GM21786 (cell line): ENCODE results near the gene HSBP1L1.
"Not testable (repeated sequence)": the region's sequence is repeated elsewhere in the genome, so short reads cannot be mapped to it uniquely, and the experiment has no call there.

Experiments
- ATAC-seq: cut with Tn5 transposase; IDR thresholded peaks from one replicate; pipeline ENCODE4 v1.9.1; 2021; ENCODE audit not compliant: unreplicated experiment

Gene HSBP1L1

GRCh38 chr18:79960161-79960801 is 4.2 kb upstream of the HSBP1L1 start:
- ATAC-seq: not testable (repeated sequence)

GRCh38 chr18:79960921-79961526 is 3.4 kb upstream of the HSBP1L1 start:
- no peak for ATAC-seq

- no peak for ATAC-seq
Observed at GRCh38 chr18:79961527-79962291, 2.7 kb upstream of the HSBP1L1 start.

- no peak for ATAC-seq
Observed at GRCh38 chr18:79962311-79962710, 2.1 kb upstream of the HSBP1L1 start.

- no peak for ATAC-seq
Observed at GRCh38 chr18:79962835-79963657, 1.4 kb upstream of the HSBP1L1 start.

- no peak for ATAC-seq
Observed at GRCh38 chr18:79963658-79964329, 649 bp upstream of the HSBP1L1 start.

- ATAC-seq: peak; percentile 36
Observed at GRCh38 chr18:79965119-79965902, 868 bp downstream of the HSBP1L1 start.

- no peak for ATAC-seq
Observed at GRCh38 chr18:79970419-79971133, 6.1 kb downstream of the HSBP1L1 start.

GRCh38 chr18:79971211-79971952 is 6.9 kb downstream of the HSBP1L1 start:
- ATAC-seq: no peak

- ATAC-seq: no peak
Observed at GRCh38 chr18:79971986-79972385, 7.5 kb downstream of the HSBP1L1 start.

- no peak for ATAC-seq
Observed at GRCh38 chr18:79972720-79973119, 8.3 kb downstream of the HSBP1L1 start.

GRCh38 chr18:79973517-79973916 is 9.1 kb downstream of the HSBP1L1 start:
- no peak for ATAC-seq

GRCh38 chr18:79974025-79974654 is 9.7 kb downstream of the HSBP1L1 start:
- ATAC-seq: no peak

- ATAC-seq: no peak
Observed at GRCh38 chr18:79975043-79975442, 10.6 kb downstream of the HSBP1L1 start.

GRCh38 chr18:79975985-79976680 is 11.7 kb downstream of the HSBP1L1 start:
- no peak for ATAC-seq

- ATAC-seq: no peak
Observed at GRCh38 chr18:79979843-79980242, 15.4 kb downstream of the HSBP1L1 start.

GRCh38 chr18:79980585-79980984 is 16.1 kb downstream of the HSBP1L1 start:
- ATAC-seq: no peak

GRCh38 chr18:79982736-79983135 is 18.3 kb downstream of the HSBP1L1 start:
- ATAC-seq: no peak
